NT2/D1 (cell line): ENCODE data around the gene PODXL2.

Experiments
- SUZ12 ChIP-seq: IDR thresholded peaks from 2 replicates; pipeline ENCODE4 v1.6.1; 2011; ENCODE audit not compliant: insufficient read length, insufficient read depth; ENCODE audit errors: extremely low read depth
- YY1 ChIP-seq: IDR thresholded peaks from 2 replicates; pipeline ENCODE4 v1.6.1; 2011; ENCODE audit not compliant: insufficient read length, insufficient read depth
- ZNF274 ChIP-seq: IDR thresholded peaks from 2 replicates; pipeline ENCODE4 v1.6.1; 2011; ENCODE audit warnings: mild to moderate bottlenecking, low read depth, low read length

DNA sequence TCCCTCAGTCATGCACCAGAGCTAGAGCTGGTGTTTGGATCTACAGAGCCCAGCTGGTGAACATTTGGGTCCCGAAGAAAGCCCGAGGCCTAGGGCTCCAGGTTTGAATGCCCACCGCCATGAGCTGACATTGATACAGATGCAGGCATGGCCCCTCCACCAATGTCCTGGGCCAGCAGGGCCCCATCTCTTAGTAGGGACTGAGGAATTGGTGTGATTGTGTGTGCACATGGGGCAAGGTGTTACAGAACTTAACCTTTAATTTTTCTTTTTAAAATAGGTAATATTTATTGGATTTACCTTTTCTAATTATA lies 11.0 kb downstream of the PODXL2 start:
- no peak for TF ChIP-seq YY1
- TF ChIP-seq SUZ12 = no peak
- TF ChIP-seq ZNF274 = no peak
